GF-D8 (cell line): ENCODE measurements around the gene PHACTR3.

ENCODE experiments used
- DNase-seq: peaks from one replicate; lab custom pipeline; 2025; lab: John Stamatoyannopoulos, UW

Gene PHACTR3

DNA sequence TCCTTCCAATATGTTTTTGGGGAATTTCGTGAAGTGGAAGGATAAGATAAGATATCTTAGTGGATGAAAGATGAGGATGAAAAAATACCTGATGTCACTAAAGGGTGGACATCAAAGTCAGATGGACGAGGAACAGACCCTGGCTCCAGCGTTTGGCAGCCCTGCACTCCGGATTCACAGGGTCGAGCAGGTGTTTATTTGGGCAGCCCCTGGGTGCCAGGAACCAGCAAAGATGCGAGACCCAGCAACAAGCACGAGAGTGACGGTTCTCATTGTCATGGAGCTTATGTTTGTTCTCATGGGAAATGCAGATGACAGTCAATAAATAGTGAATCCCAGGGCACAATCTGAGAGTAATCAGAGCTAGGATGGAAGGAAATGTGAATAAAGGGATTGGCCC, 131.1 kb downstream of the PHACTR3 start:
- no peak for DNase-seq

DNA sequence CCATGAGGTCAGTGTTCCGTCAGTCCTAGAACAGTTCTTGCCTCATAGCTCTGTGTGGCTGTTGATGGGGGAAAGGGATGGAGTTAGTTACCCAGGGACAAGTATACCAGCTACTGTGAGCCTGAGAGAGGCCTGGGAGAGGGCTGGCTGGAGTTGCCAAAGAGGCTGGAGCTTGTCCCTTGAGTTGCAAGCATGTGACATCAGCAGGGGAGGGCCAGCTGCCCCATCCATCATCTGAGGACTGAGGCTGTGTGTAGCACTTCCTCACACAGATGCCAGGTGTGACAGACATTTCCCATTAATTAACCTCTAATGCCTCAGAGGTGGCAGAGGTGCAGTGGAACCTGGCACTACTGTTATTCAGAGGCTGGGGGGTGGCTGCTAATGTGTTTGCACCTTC, 131.6 kb downstream of the PHACTR3 start:
- no peak for DNase-seq

DNA sequence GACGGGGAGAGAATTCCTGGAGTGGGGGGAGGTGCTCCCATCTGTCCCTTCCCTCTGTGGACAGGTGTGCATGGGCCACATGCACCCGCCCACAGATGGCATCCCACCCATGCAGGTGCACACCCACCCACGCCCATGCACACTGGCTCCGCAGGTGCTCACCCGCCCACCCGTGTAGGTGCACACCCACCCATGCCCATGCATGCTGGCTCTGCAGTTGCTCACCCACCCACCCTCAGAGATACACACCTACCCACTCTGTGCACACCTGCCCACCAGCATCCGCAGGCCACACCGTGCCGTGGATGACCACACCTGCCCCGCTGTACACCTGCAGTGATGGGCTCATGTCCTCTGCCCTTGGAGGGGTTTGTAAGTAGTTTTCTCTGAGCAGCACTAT, 132.0 kb downstream of the PHACTR3 start:
- DNase-seq, result no peak

DNA sequence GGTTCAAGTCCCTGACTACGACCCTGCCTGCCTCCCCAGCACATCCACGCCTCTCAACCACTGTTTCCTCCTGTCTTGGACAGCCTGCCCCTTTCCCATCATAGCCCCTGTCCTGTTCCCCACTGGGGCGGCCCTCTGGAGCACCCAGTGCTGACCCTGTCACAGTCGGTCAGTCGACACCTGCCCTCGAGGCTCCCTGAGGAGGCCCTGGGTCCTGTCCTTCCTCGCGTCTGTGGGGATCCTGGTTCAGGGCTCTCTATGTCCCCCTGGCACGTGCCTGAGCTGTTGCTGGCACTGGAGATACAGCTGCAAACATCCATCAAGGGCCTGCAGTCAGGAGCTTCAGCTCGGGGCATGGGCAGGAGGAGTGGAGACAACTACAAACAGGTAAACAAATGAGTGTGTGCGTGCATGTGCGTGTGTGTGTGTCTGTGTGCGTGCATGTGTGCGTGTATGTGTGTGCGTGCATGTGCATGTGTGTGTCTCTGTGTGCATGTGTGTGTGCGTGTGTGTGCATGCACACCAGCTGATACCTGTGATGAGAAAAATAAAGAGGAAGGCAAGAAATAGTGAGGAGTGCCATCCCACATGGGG, 132.8 kb downstream of the PHACTR3 start:
- no peak for DNase-seq

DNA sequence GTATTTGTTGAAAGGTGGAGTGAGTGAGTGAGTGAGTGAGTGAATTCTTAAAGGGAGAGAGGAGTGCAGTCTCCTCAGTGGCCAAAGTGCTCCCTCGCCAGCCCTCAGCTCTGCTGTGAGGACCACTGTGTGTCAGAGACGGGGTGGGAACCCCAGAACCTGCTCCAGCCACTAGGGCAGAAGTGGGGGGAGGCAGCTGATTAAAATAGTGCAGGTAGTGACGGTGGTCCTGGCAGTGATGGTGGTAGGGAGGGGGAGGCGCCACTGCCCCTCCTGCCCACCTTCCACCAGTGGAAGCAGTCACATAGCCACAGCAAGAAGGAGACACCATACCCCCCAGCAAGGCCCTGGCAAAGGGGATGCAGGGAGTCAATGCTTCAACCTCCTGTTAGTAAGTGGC, 133.5 kb downstream of the PHACTR3 start:
- DNase-seq, result no peak

DNA sequence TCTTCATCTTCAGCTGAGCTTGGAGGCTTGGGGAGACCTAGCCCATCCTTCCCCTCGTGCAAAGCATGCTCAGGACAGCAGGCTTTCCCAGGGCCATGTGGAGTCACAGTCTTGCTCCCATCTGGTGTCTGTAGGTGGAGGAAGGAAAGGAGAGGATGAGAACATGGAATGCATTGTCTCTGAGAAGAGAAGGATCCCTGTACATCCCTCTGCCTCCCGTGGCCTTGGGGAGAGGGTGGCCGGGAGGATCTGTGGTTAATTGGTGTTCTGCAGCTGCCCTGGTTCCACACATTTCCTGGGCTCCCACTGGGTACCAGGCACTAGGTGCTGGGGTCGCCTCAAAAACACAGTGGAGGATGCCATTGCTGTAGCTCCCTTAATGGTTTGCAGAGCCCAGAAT, 134.5 kb downstream of the PHACTR3 start:
- DNase-seq, result no peak

DNA sequence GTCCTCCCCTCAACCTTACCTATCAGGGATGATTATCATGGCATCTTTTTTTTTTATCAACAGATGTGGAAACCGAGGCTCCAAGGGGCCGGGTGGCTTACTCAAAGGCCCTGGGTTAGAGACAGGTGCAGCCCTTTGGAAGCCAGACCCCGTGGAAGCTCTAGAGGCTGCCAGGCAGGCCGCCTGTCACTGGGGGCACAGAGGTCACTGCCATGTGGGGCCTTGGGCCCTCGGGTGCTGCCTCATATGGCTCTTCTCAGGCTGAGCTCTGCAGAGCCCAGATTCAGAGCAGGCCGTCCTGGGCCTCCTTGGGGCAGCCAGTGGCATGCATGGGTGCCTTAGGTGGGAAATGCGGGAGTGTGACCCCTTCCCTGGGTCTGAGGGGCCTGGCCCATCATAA, 136.3 kb downstream of the PHACTR3 start:
- DNase-seq, result no peak

DNA sequence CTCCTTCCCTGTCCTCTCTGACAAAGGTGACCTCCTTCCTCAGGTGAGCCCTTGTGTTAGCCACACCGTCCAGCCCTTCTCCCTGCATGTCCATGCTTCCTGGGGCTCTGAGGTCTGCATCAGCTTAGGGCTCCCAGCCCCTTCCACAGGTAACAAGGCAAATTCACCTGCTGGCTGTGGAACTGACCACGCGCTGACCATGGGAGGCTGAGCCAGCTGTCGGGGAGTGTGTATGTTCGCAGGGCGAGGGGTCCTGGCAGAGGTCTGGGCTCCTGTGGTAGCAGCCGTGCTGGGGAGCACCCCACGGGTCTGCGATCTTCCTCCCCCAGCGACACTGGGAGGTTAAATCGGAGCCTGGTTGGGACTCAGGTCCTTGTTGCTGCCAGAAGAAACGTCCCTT, 136.7 kb downstream of the PHACTR3 start:
- DNase-seq, result no peak

DNA sequence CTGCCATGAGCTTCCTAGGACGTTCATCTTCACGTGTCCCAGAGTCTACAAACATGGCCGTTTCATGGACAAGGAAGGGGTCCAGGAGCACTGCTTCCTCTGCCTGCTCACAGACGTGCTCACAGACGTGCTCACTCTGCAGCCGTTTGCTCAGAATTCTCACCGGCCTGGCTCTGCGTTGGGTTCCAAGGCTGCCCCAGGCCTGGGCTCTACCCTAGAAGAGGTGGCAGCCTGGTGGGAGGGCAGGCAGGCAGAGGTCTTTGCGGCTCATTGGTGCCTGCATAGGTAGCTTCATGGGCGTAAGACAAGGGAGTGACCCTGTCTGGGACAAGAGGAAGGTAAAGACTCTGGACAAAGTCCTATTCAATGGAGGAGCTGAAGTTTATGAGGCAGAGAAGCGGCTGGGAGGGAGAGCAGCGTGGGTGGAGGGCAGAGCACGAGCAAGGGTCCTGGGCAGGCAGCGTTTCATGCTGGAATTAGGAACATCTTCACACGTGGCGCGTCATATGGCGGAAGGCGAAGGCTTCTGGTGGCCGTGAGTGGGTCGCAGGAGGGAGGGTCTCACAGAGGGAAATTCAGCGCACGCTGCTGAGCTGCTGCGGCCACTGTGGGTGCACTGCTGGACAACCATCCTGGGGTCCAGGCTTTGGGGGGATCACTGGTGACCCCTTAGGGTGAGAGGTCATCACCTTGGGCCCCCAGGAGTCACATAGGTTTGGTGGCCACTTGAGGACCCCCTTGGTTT, 138.2 kb downstream of the PHACTR3 start:
- DNase-seq, result no peak

DNA sequence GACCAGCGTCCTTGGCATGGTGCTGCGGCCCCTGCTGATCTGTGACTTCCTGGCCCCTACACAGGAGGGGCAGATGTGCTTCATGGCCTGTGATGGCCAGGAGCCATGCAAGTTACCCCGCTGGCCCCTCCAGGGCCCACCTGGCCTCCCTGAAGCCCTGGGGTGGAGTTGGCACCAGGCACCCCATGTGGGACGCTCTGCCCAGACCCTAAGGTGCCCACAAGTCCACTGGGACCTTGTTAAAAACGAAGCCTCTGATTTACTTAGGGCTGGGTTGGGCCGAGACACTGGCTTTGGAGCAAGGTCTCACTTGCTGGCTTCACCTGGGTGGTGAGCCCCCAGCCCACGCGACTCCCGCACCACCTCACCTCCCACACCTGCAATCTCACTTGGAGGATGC, 139.0 kb downstream of the PHACTR3 start:
- no peak for DNase-seq

DNA sequence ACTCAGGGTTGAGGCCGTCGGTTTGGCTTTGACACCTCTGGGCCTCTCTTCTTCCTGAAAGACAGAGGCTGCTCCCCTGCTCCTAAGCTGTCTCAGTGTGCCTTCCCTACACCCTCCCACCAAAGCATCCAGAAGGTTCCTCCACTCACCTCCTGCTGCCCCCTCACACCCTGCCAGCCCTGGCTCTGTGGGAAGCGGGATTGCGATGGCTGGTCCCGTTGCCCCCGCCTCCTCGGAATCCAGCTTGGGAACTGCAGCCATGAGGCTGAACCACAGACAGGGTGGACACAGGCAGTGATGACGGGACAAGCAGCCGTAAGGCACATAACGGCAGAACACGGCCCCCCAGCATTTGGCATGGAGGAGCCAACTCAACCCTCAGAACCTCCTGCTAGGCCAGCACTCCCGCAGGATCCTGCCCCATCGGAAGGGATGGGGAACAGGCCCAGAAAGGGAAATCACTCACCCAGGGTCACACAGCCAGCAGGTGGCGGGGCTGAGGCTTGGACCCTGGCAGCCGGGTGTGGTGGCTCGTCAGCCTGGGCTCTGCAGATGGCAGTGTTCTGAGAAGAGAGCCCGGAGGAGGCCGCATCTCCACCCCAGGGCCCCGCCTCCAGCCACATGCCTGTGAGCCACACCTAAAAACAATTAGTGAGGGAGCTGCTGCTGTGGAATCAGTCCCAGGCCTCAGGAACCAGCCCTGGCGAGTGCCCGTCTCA, 139.6 kb downstream of the PHACTR3 start:
- no peak for DNase-seq

DNA sequence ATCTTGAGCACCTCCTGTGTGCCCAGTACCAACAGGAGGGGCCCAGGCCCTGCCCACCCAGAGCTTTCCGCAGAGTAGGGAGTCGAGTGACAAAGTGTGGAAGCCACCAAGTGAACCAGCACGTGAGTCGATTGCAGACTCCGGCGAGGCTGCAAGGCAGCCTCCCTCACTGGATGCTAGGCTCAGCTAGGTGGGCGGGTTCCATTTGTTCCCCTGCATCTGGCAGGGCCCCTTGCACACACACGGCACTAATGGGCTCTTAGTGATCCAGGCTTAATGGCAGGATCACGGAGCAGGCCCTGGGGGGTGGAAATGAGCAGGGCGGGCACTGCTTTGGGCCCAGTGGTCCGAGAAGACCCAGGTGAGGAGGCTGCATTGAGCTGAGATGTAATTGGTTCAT, 140.4 kb downstream of the PHACTR3 start:
- no peak for DNase-seq

DNA sequence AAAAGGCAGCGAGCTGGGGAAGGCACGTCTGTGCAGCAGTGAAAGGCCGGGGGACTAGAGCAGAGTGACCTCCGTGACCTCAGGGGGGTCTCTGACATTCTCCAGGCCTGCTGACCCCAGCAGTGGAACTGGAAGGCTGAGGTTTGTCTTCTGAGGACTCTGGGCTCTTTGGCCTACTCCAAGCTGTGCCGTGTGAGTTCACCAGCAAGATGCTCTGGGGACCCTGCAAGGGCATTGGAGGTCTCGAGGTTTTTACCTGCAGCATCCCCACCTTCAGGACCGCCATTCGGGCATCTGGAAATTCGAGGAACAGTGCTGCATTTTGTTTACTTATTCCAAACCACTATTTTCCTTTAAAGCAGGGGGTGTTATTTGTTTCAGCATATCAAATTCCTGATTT, 140.9 kb downstream of the PHACTR3 start:
- no peak for DNase-seq

DNA sequence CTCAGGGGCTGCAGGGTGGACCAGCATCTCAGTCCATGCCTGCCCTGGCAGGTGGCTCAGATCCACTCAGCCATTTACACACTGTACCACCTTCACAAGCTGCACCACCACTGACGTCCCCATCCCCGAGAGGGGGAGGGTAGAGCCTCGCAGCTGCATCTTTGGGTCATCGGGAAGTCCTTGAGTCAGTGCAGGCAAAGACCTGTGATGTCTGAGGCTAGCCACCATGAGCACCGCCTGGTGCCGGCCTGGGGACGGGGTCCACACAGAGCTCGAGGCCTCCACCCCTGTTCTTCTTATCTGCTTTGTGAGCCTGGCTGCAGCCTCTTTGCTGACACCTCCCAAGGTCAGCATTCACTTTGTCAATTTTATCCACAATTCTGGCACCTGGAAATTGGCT, 141.4 kb downstream of the PHACTR3 start:
- no peak for DNase-seq

DNA sequence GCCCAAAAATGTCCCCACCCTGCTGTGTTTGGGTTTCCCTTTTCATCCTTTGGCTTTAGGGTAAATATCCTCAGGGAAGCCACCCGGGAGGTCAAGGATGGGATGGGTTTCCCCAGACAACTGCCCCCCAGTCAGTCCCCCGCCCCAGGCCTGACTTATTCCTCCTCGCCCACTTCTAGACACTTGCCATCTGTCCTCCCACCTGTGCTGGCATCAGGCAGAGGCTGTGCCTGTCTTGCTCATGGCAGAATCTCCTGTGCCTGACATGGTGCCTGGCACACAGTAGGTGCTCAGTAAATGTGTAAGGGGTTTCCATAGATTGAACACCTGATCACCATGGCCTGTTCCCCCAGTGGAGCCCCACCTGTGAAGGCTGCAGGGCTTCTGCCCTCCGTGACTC, 141.8 kb downstream of the PHACTR3 start:
- DNase-seq, result no peak

DNA sequence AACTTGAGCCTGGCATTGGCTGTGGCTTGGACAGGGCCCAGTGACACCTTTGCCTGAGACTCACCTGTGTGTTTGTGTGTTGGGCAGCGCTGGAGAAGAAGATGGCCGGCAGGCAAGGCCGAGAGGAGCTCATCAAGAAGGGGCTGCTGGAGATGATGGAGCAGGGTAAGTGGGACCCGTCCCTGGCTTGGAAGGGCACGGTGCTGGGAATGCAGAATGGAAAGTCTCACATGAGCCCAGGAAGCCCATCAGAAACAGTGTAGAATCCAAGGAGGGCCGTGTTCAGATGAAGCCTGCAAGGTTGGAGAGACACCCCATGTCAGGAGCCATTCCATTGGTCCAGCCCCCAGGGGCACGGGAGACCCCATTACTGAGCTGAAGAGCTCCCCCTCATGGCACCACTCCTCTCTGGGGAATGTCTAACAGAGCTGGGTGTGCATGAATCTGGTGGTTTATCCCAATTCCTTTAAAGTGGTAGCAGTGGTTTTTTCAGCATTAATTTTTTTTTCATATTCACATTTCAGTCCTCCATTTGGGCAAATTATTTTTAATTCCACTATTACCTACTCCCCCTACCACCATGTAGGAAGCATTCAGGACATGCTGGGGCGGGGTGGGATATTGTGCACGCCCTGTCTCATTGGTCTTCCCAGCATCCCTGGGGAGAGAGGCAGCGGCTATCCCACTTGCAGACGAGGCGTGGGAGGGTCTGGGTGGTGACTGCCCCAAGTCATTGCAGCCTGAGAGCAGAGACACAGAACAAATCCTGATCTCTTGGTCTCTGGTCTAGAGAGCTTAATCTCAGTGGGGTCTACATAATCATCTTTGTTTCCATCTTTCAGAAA, 143.6 kb downstream of the PHACTR3 start:
- no peak for DNase-seq

DNA sequence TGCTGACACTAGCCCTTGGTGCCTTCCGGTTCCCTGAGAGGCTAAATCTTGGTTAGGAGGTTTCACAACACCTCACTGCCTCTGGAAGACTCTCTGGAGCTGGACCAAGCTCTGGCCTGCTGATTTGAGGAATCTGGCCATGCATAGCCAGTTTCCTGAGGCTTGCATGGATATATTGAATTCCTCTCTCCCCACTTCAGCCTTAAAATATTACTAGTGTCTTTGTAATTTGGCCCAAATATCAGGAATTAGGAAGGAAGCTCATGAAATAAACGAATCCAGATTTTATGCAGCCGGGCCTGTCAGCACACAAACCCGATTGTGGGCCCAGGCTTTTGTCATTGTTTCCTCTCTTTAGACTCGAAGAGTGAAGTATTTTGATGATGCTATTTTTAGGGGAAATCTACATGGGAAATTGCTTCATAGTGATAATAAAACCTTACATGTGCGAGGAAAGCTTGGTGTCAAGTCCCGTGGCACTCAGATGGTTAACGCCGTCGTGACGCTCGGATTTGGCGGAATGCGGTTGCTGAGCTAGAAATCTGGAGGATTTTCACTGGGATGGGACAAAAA, 144.4 kb downstream of the PHACTR3 start:
- no peak for DNase-seq

DNA sequence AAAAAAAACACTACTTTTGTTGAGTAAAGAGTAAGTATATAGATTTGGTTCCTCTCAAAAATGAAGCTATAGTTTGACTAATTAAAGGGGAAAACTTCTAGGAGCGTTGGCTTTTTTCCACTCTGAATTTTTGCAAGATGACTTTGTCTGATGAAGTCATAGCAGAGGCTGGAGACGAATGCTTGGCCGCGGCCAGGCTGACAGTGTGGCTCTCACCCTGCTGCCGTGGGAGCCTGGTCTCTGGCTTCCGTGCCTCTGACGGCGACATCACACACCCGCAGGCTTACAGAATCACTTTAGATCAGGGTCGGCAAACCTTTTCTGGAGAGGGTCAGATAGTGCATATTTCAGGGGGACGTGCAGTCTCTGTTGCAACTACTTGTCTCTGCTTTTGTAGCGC, 145.0 kb downstream of the PHACTR3 start:
- no peak for DNase-seq

DNA sequence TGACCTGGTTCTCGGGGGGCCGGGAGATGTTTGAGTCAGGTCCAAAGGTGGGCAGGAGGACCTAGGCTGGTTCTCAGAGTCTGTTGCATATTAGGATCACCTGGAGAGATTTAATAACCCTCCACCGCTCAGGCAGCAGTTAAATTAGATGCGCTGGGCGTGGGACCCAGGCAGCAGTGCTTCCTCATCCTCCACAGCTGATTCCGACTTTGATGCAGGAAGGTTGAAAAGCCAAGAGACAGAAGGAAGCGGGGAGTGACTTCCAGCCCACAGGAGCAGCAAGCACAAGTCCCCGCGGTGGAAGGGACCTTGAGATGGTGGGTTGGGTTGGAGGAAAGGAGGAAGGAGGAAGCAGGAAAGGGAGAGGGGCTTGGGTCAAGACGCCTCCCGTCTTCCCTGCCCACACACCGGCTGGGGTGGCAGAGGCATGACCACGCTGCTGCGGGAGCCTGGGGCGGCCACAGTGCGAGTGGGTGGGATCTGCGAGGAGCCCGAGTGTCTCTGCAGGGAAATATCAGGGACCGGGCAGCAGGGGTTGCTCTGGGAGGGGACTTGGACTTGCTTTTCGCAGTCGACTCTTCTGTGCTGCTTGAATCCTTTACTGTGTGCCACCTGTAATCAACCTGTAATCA, 146.0 kb downstream of the PHACTR3 start:
- no peak for DNase-seq

DNA sequence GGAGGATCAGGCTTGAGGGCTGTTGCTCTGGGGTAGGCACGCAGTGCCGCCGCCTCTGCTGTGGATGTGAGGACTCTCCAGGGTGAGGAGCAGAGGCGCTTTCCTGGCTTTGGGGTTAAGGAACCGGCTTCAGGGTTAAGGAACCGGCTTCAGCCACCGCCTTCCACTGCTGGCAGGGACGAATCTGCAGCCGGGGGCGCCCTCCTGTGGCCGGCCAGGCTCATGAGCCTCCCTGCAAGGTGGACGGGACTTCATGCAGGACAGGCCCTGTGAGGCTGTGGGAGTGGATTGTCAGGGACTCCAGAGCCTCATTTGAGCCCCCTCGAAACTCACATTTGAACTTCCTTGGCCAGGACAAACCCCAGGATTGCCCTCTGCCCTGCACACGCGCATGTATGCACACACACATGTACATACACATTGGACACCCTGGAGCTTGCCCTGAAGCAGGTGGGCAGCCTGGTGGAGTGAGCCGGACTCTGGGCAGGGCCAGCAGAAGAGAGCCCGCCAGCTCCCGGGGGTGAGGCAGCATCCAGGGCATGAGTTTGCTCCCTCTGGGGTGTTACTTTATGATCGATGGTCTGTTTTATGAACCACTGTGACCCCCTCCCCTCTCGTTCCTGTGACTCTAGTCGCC, 146.9 kb downstream of the PHACTR3 start:
- no peak for DNase-seq

DNA sequence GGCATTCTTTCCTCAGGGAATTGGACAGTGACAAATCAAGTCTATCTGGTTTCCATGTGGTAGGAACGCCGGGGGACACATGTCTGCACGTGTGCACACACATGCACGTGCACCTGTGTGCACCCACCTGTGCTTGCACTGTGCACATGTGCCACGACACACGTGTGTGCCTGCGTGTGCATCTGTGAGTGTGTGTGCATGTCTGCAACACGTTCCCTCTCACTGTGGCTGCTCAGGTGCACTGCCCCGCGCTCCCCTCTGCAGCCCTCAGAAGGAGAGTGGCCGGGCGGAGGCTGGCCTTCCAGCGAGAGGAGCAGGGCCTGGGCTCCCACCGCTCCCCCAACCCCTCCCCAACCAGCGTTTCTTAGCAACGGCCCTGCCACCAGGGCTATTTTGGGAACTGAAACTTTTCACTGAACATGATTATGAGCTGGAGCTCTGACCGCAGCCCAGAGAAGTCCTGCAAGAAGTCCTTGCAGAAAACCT, 147.8 kb downstream of the PHACTR3 start:
- DNase-seq, result no peak
